ENCODE data around the gene SNX4. TPM values are rescaled to one million over a fixed set of nuclear protein-coding genes. Genes with fewer than 3 reads are reported as not detected.

Gene SNX4
- total RNA-seq, 1 experiment from 2014 or later = 17.6 TPM

DNA sequence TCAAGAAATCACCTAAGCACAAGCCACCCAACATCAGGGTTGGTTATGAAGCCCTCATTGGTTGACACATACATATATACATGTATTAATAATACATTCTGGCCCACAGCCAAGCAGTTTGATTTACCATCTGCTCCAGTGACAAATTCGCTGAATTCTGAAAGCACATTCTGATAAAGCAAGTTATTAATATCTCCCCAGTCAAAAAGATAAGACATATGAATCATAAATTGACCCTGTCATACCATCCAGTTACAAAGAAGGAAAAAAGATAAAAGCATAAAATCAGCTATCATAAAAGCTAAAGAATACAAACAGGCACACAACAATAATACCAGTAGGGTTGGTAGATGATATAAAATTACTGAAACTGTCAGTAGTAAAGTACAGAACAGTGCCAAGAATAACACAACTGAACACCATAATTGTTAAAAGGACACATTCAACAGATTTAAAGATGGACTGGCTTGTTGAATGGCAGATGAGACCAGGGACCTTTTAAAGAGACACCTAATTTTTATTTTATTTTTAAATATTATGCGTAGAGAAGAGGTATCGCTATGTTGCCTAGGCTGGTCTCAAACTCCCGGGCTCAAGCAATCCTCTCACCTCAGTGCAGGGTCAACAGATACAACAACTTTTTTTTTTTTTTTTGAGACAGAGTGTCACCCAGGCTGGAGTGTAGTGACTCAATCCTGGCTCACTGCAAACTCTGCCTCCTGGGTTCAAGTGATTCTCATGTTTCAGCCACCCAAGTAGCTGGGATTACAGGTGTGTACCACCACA, 7.7 kb downstream of the SNX4 start:
- H3K79me2 ChIP-seq (ENCODE audit: low read length) = peaks cover 47% of the 10 kb centered on the region
- peak; percentile 33; the same call in 1 of the 2 replicates for ATAC-seq

DNA sequence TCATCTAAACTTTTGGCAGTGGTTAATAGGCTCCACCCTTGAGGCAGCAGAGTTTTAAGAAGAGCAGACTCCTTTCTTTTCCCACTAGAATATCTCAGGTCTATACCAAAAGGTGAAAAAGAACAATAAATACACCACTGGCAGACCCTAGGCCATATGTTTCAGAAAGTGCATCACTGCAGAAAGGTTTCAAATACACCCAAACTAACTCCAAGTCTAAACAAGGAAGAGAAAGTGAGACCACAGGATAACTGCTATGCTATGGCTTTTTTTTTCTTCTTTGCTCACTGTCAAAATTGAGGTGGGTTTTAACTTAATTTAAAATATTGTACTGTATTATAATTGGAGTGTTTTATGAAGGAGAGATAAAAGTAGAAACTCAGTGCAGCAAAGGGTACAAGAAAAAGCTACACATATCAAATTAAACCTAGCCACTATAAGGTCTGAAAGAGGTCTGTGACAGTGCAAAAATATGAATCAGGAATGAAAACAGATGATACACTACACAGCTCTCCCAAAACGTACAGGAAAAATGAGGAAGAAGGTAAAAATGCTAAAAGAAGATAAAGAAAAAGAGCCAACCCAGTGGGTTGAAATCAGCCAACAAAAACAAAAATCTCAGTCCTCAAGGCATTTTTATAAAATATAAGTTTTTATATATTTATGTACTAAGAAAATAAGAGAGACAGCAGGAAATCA, 8.4 kb downstream of the SNX4 start:
- BruUV-seq (replicated peaks) = no TSS peak
- CTCF ChIA-PET = no interaction called here

More for the DNA sequence above, 7.7 kb downstream of the SNX4 start:
- Histone ChIP-seq H3K36me3 (ENCODE audit: low read depth, low read length) (peaks cover 7% of the 10 kb centered on the region), H3F3A (ENCODE audit: low read length, unreplicated experiment) (no peaks in the 10 kb centered on the region), H3K9me2 (replicated peaks; ENCODE audit: low read length) (no peaks in the 10 kb centered on the region), H3K27me3 (ENCODE audit: low read length) (no peaks in the 10 kb centered on the region), H3K4me1 (ENCODE audit: insufficient read depth, low read length) (no peaks in the 10 kb centered on the region; the same call in 1 of the 2 replicates), H3K9me3 (ENCODE audit: low read length) (no peaks in the 10 kb centered on the region), H3K4me3 (ENCODE audit: low read length) (no peak overlapping the region), H3K4me2 (ENCODE audit: low read length) (no peak overlapping the region), H4K20me1 (ENCODE audit: low read length) (0 out of 2 replicates have a peak, but pooled peaks cover 4% of the 10 kb centered on the region), H2AFZ (ENCODE audit: low read length) (no peak overlapping the region), H3K9ac (ENCODE audit: low read length) (no peak overlapping the region), H3K27ac (ENCODE audit: low read length) (no peak overlapping the region)
- intact Hi-C loops (cut with micrococcal nuclease) = no loop called here
- no TSS peak for BruUV-seq (replicated peaks)
- CTCF ChIA-PET = no interaction called here
- POLR2A ChIA-PET (ENCODE audit: unreplicated experiment) = no interaction called here
- DNase-seq = peak; percentile 59
- TF ChIP-seq EZH2 (IDR thresholded peaks at IDR 0.05; ENCODE audit: low read length, unreplicated experiment) (no peak), EZH2phosphoT487 (IDR thresholded peaks at IDR 0.05; ENCODE audit: borderline replicate concordance, low read length) (no peak)
- TF ChIP-seq, protein P1, sequence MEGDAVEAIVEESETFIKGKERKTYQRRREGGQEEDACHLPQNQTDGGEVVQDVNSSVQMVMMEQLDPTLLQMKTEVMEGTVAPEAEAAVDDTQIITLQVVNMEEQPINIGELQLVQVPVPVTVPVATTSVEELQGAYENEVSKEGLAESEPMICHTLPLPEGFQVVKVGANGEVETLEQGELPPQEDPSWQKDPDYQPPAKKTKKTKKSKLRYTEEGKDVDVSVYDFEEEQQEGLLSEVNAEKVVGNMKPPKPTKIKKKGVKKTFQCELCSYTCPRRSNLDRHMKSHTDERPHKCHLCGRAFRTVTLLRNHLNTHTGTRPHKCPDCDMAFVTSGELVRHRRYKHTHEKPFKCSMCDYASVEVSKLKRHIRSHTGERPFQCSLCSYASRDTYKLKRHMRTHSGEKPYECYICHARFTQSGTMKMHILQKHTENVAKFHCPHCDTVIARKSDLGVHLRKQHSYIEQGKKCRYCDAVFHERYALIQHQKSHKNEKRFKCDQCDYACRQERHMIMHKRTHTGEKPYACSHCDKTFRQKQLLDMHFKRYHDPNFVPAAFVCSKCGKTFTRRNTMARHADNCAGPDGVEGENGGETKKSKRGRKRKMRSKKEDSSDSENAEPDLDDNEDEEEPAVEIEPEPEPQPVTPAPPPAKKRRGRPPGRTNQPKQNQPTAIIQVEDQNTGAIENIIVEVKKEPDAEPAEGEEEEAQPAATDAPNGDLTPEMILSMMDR (conservative IDR thresholded peaks at IDR 0.05; ENCODE audit: low read depth, low read length) = no peak

More for the DNA sequence above, 8.4 kb downstream of the SNX4 start:
- H3K9me2 ChIP-seq (replicated peaks; ENCODE audit: low read length) = no peaks in the 10 kb centered on the region
- TF ChIP-seq EZH2phosphoT487 (IDR thresholded peaks at IDR 0.05; ENCODE audit: borderline replicate concordance, low read length) = no peak
- TF ChIP-seq, protein P1 (conservative IDR thresholded peaks at IDR 0.05; ENCODE audit: low read depth, low read length) = no peak
- no peak for TF ChIP-seq EZH2 (IDR thresholded peaks at IDR 0.05; ENCODE audit: low read length, unreplicated experiment)
- no peaks in the 10 kb centered on the region for H3F3A ChIP-seq (ENCODE audit: low read length, unreplicated experiment)
- H4K20me1 ChIP-seq (ENCODE audit: low read length) = 0 out of 2 replicates have a peak, but pooled peaks cover 4% of the 10 kb centered on the region
- DNase-seq (no peak), ATAC-seq (no peak)
- H2AFZ ChIP-seq (ENCODE audit: low read length) = no peak overlapping the region
- no peaks in the 10 kb centered on the region for H3K9me3 ChIP-seq (ENCODE audit: low read length)
- H3K36me3 ChIP-seq (ENCODE audit: low read depth, low read length) = peaks cover 11% of the 10 kb centered on the region
- peaks cover 43% of the 10 kb centered on the region for H3K79me2 ChIP-seq (ENCODE audit: low read length)
- H3K9ac ChIP-seq (ENCODE audit: low read length) = no peak overlapping the region
- no peak overlapping the region for H3K4me3 ChIP-seq (ENCODE audit: low read length)
- no peak overlapping the region for H3K4me2 ChIP-seq (ENCODE audit: low read length)
- POLR2A ChIA-PET (ENCODE audit: unreplicated experiment) = no interaction called here
- H3K4me1 ChIP-seq (ENCODE audit: insufficient read depth, low read length) = no peaks in the 10 kb centered on the region; the same call in 1 of the 2 replicates
- no peaks in the 10 kb centered on the region for H3K27me3 ChIP-seq (ENCODE audit: low read length)
- intact Hi-C loops (cut with micrococcal nuclease) = no loop called here
- H3K27ac ChIP-seq (ENCODE audit: low read length) = no peak overlapping the region
